Upper lobe of left lung (tissue), 6 donors: ENCODE measurements around the gene AIFM3. TPM values are rescaled to one million over a fixed set of nuclear protein-coding genes. Genes with fewer than 3 reads are reported as not detected.

Experiments
- ATAC-seq, 2 donors: fragments of 200-7000 bp; cut with Tn5 transposase; one replicate each; pipeline ENCODE4 v1.9.1; 2022; ENCODE audit warnings: mild to moderate bottlenecking in 2 of 2, moderate library complexity in 2 of 2; ENCODE audit not compliant: low FRiP score in 2 of 2
- DNase-seq, 2 donors: peaks; one replicate each; pipeline ENCODE4 v3.0.0-alpha.2; 2019 to 2020
- H3K27ac ChIP-seq, 4 donors: fragments of 200-600 bp; sonication (generic); one replicate each; pipeline ENCODE4 v1.5.1; 2016 to 2019
- H3K27me3 ChIP-seq, 4 donors: fragments of 200-600 bp; sonication (generic); one replicate each; pipeline ENCODE4 v1.5.1; 2017 to 2019
- H3K36me3 ChIP-seq, 4 donors: fragments of 200-600 bp; sonication (generic); one replicate each; pipeline ENCODE4 v1.5.1; 2016 to 2019
- H3K4me1 ChIP-seq, 4 donors: fragments of 200-600 bp; sonication (generic); one replicate each; pipeline ENCODE4 v1.5.1; 2018 to 2019
- H3K4me3 ChIP-seq, 4 donors: fragments of 200-600 bp; sonication (generic); one replicate each; pipeline ENCODE4 v1.5.1; 2017 to 2019; ENCODE audit warnings: mild to moderate bottlenecking in 2 of 4, moderate library complexity in 1 of 4
- H3K9me3 ChIP-seq, 4 donors: fragments of 200-600 bp; sonication (generic); one replicate each; pipeline ENCODE4 v1.5.1; 2018 to 2019
- EP300 ChIP-seq, 4 donors: sonication (generic); formaldehyde crosslinking; IDR thresholded peaks; one replicate each; pipeline ENCODE4 v1.5.1; 2017; ENCODE audit warnings: antibody characterized with exemption in 4 of 4, control low read depth in 2 of 4
- POLR2A ChIP-seq, 4 donors: fragments of 450-650 bp; IDR thresholded peaks; one replicate each; pipeline ENCODE4 v1.5.1; 2016 to 2017; ENCODE audit warnings: antibody characterized with exemption in 4 of 4, mild to moderate bottlenecking in 2 of 4
- POLR2AphosphoS5 ChIP-seq, 2 donors: sonication (generic); formaldehyde crosslinking; IDR thresholded peaks; one replicate each; pipeline ENCODE4 v1.5.1; 2017; ENCODE audit warnings: antibody characterized with exemption in 2 of 2
- WGBS, 2 donors: methylation state at CpG; one replicate each; pipeline ENCODE4 v1.1.5; 2017 to 2018; 5-methylcytosine and 5-hydroxymethylcytosine counted together
- total RNA-seq, 6 donors: library from RNA; depleted of rRNA in 4 of 6; stranded (reverse); fragments of >200 nt in 4 of 6; gene quantifications; one replicate each; pipeline versions ENCODE4 v1.1.0 to v1.2.1, GENCODE V29; 2016 to 2021
- TF ChIP-seq, protein P1 (sequence below), 6 experiments: fragments of 450-650 bp in 4 of 6; fragments of 200-600 bp in 2 of 6; sonication (generic) in 2 of 6; IDR thresholded peaks; one replicate each; pipeline ENCODE4 v1.5.1; 2016 to 2019; ENCODE audit warnings: antibody characterized with exemption in 6 of 6
- donor health status: DM: no; HTN: no; CAD: no; lungs with moderate emphysema.
- donor health status: DM: no; HTN: yes; CAD: no; lungs with severe emphysema.

AIFM3 gene
- total RNA-seq, 6 donors from 2014 or later, result 4.7 to 9.4 (median 6.6) TPM

DNA sequence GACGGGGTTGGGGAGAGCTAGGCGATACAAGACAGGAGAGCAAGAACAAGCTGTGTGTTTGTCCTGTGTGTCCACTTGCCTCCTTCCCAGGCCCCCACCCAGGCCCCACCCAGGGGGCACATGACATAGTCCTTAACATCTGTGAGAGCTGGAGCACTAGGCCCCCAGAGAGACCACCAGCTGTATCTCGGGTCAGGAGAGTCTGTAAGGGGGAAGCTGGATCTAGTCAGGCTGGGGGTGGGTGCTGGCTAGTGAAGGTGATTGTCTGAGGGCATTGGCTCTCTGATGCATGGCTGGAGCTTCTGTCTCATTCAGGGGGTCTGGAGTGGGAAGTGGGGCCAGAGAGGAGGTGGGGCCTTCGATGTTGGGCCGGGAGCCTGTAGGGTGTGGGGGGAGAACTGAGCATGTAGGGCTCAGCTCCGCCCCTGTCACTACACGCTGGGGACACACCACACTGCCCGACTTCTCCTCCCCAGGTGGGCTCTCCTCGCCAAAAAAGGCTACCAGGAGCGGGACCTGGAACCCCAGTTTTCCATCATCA is 48.5 kb downstream of the AIFM3 start:
- peaks cover 22 to 27% (median 23%) of the 10 kb centered on the region in 4 donors for H3K4me1 ChIP-seq
- ATAC-seq (no peak), DNase-seq (no peak)
- no peaks in the 10 kb centered on the region for H3K27me3 ChIP-seq
- H3K36me3 ChIP-seq, result no peaks in the 10 kb centered on the region
- H3K9me3 ChIP-seq, result no peaks in the 10 kb centered on the region
- TF ChIP-seq POLR2AphosphoS5 (IDR thresholded peaks at IDR 0.05), result no peak
- TF ChIP-seq, protein P1, sequence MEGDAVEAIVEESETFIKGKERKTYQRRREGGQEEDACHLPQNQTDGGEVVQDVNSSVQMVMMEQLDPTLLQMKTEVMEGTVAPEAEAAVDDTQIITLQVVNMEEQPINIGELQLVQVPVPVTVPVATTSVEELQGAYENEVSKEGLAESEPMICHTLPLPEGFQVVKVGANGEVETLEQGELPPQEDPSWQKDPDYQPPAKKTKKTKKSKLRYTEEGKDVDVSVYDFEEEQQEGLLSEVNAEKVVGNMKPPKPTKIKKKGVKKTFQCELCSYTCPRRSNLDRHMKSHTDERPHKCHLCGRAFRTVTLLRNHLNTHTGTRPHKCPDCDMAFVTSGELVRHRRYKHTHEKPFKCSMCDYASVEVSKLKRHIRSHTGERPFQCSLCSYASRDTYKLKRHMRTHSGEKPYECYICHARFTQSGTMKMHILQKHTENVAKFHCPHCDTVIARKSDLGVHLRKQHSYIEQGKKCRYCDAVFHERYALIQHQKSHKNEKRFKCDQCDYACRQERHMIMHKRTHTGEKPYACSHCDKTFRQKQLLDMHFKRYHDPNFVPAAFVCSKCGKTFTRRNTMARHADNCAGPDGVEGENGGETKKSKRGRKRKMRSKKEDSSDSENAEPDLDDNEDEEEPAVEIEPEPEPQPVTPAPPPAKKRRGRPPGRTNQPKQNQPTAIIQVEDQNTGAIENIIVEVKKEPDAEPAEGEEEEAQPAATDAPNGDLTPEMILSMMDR (IDR thresholded peaks at IDR 0.05), result no peak
- H3K4me3 ChIP-seq, result peak overlapping the region in 2 of 4 donors; percentile 6 to 57
- 70 to 75% methylated on average over 3 to 10 of the region's 10 CpGs for WGBS, 2 donors
- peak overlapping the region; percentile 49 to 82 (median 62) for H3K27ac ChIP-seq

DNA sequence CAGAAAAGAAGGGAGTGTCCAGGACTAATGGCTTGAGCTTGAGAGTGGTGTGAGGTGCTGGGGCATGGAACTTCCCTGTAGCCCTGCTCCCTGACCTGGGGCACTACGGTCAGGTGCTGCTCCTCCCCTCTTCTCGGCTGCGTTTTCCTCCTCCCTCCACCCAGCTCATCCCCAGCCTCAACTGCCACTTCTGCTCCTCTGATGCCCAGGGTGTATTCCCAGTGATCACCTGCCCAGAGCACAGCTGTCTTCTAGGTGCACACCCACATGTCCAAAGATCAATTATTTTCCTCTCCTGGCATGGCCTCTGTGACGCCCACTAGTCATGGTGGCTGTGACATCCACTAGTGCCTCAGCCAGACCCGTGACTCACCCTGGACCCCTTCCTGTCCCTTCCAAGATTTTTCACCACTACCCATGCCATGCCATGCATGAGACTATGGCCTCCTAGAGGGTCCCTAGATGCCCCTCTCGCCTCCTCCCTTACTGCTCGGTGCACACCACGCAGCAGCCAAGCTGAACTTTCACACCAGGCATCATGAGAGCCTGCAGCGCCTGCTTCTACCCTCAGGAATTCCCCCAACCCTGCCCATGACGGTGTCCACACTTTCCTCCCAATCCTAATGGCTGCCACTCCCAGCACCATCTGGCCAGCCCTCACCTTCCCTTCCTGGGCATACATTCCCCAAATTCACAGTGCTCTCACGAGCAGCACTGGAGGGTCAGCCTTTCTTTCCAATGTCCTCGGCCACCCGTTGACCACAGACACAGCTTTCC is 49.8 kb downstream of the AIFM3 start:
- no peak for DNase-seq
- no peak for ATAC-seq
- peaks cover 22 to 27% (median 23%) of the 10 kb centered on the region in 4 donors for H3K4me1 ChIP-seq
- H3K27me3 ChIP-seq, result no peaks in the 10 kb centered on the region
- H3K36me3 ChIP-seq, result no peaks in the 10 kb centered on the region
- TF ChIP-seq EP300 (IDR thresholded peaks at IDR 0.05), result no peak
- no peak for TF ChIP-seq POLR2A (IDR thresholded peaks at IDR 0.05)
- TF ChIP-seq, protein P1 (IDR thresholded peaks at IDR 0.05), result no peak
- no peak for TF ChIP-seq POLR2AphosphoS5 (IDR thresholded peaks at IDR 0.05)
- no peaks in the 10 kb centered on the region for H3K9me3 ChIP-seq
- 86 to 88% methylated on average over 13 of the region's 13 CpGs for WGBS, 2 donors
- no peak overlapping the region for H3K4me3 ChIP-seq
- no peak overlapping the region for H3K27ac ChIP-seq

DNA sequence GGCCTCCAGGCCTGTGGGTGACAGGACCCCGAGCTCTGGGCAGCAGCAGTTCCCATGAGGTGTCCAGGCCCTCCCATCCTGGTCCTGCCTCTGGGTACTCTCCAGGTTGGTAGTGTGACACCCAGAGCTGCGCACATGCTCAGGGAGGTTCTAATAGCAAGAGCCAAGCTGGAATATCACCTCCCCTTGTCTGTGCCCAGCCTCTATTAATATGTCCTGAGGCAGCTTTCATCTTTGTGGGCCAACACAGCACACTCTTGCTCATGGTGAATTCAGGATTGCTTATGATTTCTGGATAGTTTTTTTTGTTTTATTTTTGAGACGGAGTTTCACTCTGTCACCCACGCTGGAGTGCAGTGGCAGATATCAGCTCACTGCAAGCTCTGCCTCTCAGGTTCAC is 51.3 kb downstream of the AIFM3 start:
- H3K4me1 ChIP-seq, result peaks cover 22 to 27% (median 23%) of the 10 kb centered on the region in 4 donors
- TF ChIP-seq POLR2AphosphoS5 (IDR thresholded peaks at IDR 0.05), result no peak
- TF ChIP-seq EP300 (IDR thresholded peaks at IDR 0.05), result no peak
- TF ChIP-seq POLR2A (IDR thresholded peaks at IDR 0.05), result no peak
- TF ChIP-seq, protein P1 (IDR thresholded peaks at IDR 0.05), result no peak
- no peaks in the 10 kb centered on the region for H3K9me3 ChIP-seq
- no peak overlapping the region for H3K4me3 ChIP-seq
- WGBS, 2 donors, result 92 to 93% methylated on average over 4 of the region's 4 CpGs
- H3K36me3 ChIP-seq, result no peaks in the 10 kb centered on the region
- H3K27ac ChIP-seq, result no peak overlapping the region
- DNase-seq (no peak), ATAC-seq (no peak)
- H3K27me3 ChIP-seq, result no peaks in the 10 kb centered on the region

DNA sequence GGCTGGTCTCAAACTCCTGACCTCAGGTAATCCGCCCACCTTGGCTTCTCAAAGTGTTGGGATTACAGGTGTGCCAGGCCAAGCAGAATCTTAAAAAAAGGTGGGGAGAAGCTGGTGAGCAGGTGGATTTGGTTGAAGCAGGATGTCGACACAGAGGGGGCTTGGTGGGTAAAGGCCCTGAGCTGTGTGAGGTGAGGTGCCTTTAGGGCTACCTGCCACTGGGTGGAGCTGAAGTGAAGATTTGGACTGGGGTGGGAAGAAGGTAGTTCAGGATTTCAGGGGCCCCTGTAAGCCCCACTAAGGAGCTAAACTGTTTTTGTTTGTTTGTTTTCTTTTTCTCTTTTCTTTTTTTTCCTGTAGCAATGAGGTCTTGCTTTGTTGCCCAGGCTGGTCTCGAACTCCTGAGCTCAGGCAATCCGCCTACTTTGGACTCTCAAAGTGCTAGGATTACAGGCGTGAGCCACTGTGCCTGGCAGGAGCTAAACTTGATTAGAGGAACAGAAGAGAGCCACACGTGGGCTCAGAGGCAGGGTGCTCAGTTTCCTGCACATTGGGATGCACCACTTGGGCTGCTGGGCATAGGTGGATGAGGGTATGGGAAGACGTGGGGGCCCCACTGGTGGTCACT is 53.9 kb downstream of the AIFM3 start:
- TF ChIP-seq, protein P1 (IDR thresholded peaks at IDR 0.05), result peak in 1 of 6 experiments; percentile 14
- TF ChIP-seq POLR2AphosphoS5 (IDR thresholded peaks at IDR 0.05), result no peak
- ATAC-seq (no peak), DNase-seq (no peak)
- no peak overlapping the region for H3K27ac ChIP-seq
- no peaks in the 10 kb centered on the region for H3K27me3 ChIP-seq
- 62 to 64% methylated on average over 7 of the region's 7 CpGs for WGBS, 2 donors
- H3K4me3 ChIP-seq, result no peak overlapping the region
- H3K9me3 ChIP-seq, result no peaks in the 10 kb centered on the region
- peaks cover 0 to 2% (median under 1%) of the 10 kb centered on the region in 4 donors for H3K4me1 ChIP-seq
- H3K36me3 ChIP-seq, result no peaks in the 10 kb centered on the region
